Peyer's patch (tissue), 4 donors: ENCODE measurements around the gene TOX2.

Source experiments
- POLR2A ChIP-seq, 2 donors: fragments of 450-650 bp; IDR thresholded peaks; one replicate each; pipeline ENCODE4 v1.5.1; 2017; ENCODE audit warnings: antibody characterized with exemption in 2 of 2, mild to moderate bottlenecking in 2 of 2, moderate library complexity in 2 of 2
- TF ChIP-seq, protein P1 (sequence below), 6 experiments: fragments of 450-650 bp in 4 of 6; fragments of 200-600 bp in 2 of 6; sonication (generic) in 1 of 6; IDR thresholded peaks; one replicate each; pipeline ENCODE4 v1.5.1; 2017 to 2019; ENCODE audit warnings: antibody characterized with exemption in 6 of 6, mild to moderate bottlenecking in 3 of 6, moderate library complexity in 1 of 6

DNA sequence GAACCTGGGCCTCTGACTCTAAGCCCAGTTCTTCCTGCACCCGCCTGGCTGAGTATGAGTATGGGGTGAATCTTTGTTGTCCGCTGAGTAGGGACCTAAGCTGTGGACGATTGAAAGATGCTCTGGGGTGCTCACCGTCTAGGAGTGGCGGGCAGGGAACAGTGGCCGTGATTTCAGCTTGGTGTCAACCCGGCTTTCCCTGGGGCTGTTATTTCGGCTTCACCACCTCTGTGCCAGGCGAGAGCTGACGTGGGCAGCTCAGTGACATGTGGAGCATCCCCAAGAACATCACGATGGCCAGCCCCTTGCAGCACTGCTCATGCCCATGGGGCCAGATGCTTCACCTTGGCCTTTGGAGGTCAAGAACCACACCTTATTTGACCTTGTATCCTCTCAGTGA lies 102.6 kb downstream of the TOX2 start:
- no peak for TF ChIP-seq POLR2A (IDR thresholded peaks at IDR 0.05)
- TF ChIP-seq, protein P1, sequence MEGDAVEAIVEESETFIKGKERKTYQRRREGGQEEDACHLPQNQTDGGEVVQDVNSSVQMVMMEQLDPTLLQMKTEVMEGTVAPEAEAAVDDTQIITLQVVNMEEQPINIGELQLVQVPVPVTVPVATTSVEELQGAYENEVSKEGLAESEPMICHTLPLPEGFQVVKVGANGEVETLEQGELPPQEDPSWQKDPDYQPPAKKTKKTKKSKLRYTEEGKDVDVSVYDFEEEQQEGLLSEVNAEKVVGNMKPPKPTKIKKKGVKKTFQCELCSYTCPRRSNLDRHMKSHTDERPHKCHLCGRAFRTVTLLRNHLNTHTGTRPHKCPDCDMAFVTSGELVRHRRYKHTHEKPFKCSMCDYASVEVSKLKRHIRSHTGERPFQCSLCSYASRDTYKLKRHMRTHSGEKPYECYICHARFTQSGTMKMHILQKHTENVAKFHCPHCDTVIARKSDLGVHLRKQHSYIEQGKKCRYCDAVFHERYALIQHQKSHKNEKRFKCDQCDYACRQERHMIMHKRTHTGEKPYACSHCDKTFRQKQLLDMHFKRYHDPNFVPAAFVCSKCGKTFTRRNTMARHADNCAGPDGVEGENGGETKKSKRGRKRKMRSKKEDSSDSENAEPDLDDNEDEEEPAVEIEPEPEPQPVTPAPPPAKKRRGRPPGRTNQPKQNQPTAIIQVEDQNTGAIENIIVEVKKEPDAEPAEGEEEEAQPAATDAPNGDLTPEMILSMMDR (IDR thresholded peaks at IDR 0.05) = no peak
